Smooth muscle cell (in vitro differentiated cells): Measurements from ENCODE around the gene SLAIN2. TPM values are rescaled to one million over a fixed set of nuclear protein-coding genes. Genes with fewer than 3 reads are reported as not detected.

Experiments
- DNase-seq: peaks from one replicate; lab custom pipeline; 2025; ENCODE audit not compliant: unreplicated experiment; lab: John Stamatoyannopoulos, UW
- H2AFZ ChIP-seq: fragments of 200-600 bp; sonication (generic); 2 replicates; pipeline ENCODE4 v1.6.0; 2016; ENCODE audit warnings: antibody characterized with exemption, low read depth, mild to moderate bottlenecking
- H3F3A ChIP-seq: fragments of 200-600 bp; sonication (generic); 2 replicates; pipeline ENCODE4 v1.6.0; 2017; ENCODE audit warnings: antibody characterized with exemption, low read depth
- H3K27ac ChIP-seq: fragments of 200-600 bp; sonication (generic); 2 replicates; pipeline ENCODE4 v1.5.1; 2016; ENCODE audit warnings: low read depth, mild to moderate bottlenecking
- H3K27me3 ChIP-seq: fragments of 200-600 bp; sonication (generic); 2 replicates; pipeline ENCODE4 v1.6.1; 2016; ENCODE audit warnings: low read depth, mild to moderate bottlenecking
- H3K36me3 ChIP-seq: fragments of 200-600 bp; sonication (generic); 2 replicates; pipeline ENCODE4 v1.5.1; 2016; ENCODE audit warnings: low read depth
- H3K4me1 ChIP-seq: fragments of 200-600 bp; sonication (generic); 2 replicates; pipeline ENCODE4 v1.5.1; 2016; ENCODE audit warnings: low read depth
- H3K4me2 ChIP-seq: fragments of 200-600 bp; sonication (generic); 2 replicates; pipeline ENCODE4 v1.6.0; 2016; ENCODE audit warnings: mild to moderate bottlenecking
- H3K4me3 ChIP-seq: fragments of 200-600 bp; sonication (generic); 2 replicates; pipeline ENCODE4 v1.5.1; 2016; ENCODE audit warnings: mild to moderate bottlenecking
- H3K79me2 ChIP-seq: fragments of 200-600 bp; sonication (generic); 2 replicates; pipeline ENCODE4 v1.6.0; 2016; ENCODE audit warnings: low read depth, mild to moderate bottlenecking
- H3K9ac ChIP-seq: fragments of 200-600 bp; sonication (generic); 2 replicates; pipeline ENCODE4 v1.6.0; 2016; ENCODE audit warnings: low read depth
- H3K9me3 ChIP-seq: fragments of 200-600 bp; sonication (generic); replicated peaks from 2 replicates; pipeline ENCODE4 v1.5.1; 2016; ENCODE audit warnings: low read depth
- H4K20me1 ChIP-seq: fragments of 200-600 bp; sonication (generic); 2 replicates; pipeline ENCODE4 v1.6.0; 2016; ENCODE audit warnings: low read depth
- WGBS: methylation state at CpG from one replicate; pipeline ENCODE4 v1.1.7; 2016; ENCODE audit warnings: low lambda C conversion rate; 5-methylcytosine and 5-hydroxymethylcytosine counted together
- polyA plus RNA-seq: library from polyadenylated mRNA; unstranded; fragments of >200 nt; fragmentation: Nextera tagmentation; extraction: Ambion mirVana; gene quantifications from 2 replicates; pipeline ENCODE4 v1.2.1, GENCODE V29; 2016
- total RNA-seq: library from RNA; depleted of rRNA; stranded (reverse); fragments of >200 nt; gene quantifications from 2 replicates; pipeline ENCODE4 v1.2.3, GENCODE V29; 2014
- TF ChIP-seq, protein P1 (sequence below): fragments of 200-600 bp; sonication (generic); IDR thresholded peaks from 2 replicates; pipeline ENCODE4 v1.5.1; 2017; ENCODE audit warnings: borderline replicate concordance, mild to moderate bottlenecking, antibody characterized with exemption; ENCODE audit not compliant: insufficient read depth, poor library complexity, severe bottlenecking

Gene SLAIN2
- total and polyA plus RNA-seq, 2 experiments from 2014 or later = 46.4 to 143 TPM

DNA sequence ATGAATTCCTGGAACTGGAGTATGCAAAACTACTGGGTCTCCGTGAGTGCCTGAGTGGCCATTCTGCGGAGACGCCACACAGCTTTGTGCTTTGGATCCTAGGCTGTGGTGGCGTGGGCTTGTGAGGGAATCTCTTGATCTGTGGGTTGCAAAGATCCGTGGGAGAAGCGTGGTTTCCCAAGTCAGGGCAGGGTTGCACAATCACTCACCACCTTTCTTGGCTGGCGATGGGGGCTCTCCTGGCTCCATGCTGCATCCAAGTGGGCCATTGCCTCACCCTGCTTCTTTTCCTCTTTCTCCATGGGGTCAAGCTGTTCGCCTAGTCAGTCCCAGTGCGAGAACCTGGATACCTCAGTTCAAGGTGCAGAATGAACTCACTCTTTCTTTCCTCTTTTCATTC lies 62.5 kb downstream of the SLAIN2 start:
- Histone ChIP-seq H4K20me1 (peaks cover 85% of the 10 kb centered on the region), H3K9me3 (no peaks in the 10 kb centered on the region), H3K9ac (no peak overlapping the region), H3K36me3 (no peaks in the 10 kb centered on the region), H3K27ac (no peak overlapping the region), H3K4me2 (no peak overlapping the region), H3K27me3 (no peaks in the 10 kb centered on the region), H2AFZ (no peak overlapping the region), H3K79me2 (peaks cover 56% of the 10 kb centered on the region), H3F3A (no peaks in the 10 kb centered on the region), H3K4me1 (no peaks in the 10 kb centered on the region), H3K4me3 (no peak overlapping the region)
- DNase-seq = no peak
- TF ChIP-seq, protein P1, sequence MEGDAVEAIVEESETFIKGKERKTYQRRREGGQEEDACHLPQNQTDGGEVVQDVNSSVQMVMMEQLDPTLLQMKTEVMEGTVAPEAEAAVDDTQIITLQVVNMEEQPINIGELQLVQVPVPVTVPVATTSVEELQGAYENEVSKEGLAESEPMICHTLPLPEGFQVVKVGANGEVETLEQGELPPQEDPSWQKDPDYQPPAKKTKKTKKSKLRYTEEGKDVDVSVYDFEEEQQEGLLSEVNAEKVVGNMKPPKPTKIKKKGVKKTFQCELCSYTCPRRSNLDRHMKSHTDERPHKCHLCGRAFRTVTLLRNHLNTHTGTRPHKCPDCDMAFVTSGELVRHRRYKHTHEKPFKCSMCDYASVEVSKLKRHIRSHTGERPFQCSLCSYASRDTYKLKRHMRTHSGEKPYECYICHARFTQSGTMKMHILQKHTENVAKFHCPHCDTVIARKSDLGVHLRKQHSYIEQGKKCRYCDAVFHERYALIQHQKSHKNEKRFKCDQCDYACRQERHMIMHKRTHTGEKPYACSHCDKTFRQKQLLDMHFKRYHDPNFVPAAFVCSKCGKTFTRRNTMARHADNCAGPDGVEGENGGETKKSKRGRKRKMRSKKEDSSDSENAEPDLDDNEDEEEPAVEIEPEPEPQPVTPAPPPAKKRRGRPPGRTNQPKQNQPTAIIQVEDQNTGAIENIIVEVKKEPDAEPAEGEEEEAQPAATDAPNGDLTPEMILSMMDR = no peak
- WGBS = 91% methylated on average over 9 of the region's 9 CpGs

DNA sequence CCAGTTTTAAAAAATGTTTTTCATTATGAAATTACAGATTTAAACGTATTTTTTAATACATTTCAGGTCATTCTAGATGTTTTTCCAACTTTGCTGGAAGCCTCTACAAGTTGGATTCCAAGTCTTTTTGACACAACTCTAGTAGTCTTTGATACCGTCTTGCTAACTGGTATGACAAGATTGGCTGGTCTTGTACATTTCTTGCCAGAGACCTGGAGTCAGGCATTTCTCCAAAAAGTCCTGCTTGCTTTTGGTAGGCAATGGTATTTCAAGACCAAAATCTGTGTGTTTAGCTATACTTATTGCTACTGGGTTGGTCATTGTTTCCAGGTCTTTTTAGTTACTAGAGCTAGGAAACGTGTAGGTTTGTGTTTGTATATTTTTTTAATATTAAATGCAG lies 64.6 kb downstream of the SLAIN2 start:
- 92% methylated on average over 3 of the region's 3 CpGs for WGBS
- no peaks in the 10 kb centered on the region for H3F3A ChIP-seq
- no peak for DNase-seq
- H3K79me2 ChIP-seq = peaks cover 48% of the 10 kb centered on the region
- peaks cover 2% of the 10 kb centered on the region for H3K4me1 ChIP-seq
- H3K36me3 ChIP-seq = no peaks in the 10 kb centered on the region
- H4K20me1 ChIP-seq = peaks cover 83% of the 10 kb centered on the region
- TF ChIP-seq, protein P1 = no peak
- H3K4me3 ChIP-seq = no peak overlapping the region
- no peaks in the 10 kb centered on the region for H3K27me3 ChIP-seq
- no peak overlapping the region for H3K4me2 ChIP-seq
- H2AFZ ChIP-seq = no peak overlapping the region
- no peaks in the 10 kb centered on the region for H3K9me3 ChIP-seq
- H3K27ac ChIP-seq = no peak overlapping the region
- no peak overlapping the region for H3K9ac ChIP-seq

DNA sequence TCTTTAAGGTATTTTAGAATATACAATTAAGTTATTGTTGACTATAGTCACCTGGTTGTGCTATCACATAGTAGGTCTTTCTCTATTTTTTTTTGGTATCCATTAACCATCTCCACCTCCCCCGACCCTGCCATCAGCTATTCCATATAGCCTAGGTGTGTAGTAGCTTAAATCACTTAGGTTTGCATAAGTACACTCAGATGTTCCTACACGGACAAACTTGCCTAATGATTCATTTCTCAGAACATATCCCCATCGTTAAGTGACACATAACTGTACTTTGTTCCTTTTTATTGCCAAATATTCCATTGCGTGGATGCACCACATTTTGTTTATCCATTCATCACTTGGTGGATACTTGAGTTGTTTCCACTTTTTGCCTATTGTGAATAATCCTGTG lies 67.9 kb downstream of the SLAIN2 start:
- 93% methylated on average over 4 of the region's 4 CpGs for WGBS

DNA sequence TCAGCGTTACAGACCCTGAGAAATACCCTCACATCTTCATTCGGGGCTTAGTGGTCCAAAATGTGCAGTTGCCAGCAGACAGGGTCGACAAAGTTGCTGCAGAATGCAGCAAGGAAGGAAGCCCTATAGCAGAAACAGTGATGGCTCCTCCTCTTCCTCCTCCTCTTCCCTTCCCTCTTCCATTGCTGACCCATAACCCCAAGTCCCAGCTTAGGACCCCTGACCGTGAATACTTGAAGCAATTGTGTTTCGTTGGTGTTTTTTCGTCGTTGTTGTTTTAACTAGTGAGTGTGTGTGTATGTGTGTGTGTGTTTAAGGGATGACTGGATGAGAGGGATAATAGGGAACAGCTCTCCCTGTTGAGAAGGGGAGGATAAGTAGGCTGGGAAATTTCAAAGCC lies 69.5 kb downstream of the SLAIN2 start:
- H3K36me3 ChIP-seq = no peaks in the 10 kb centered on the region
- H2AFZ ChIP-seq = no peak overlapping the region
- no peak overlapping the region for H3K4me2 ChIP-seq
- WGBS = 89% methylated on average over 7 of the region's 7 CpGs
- no peak overlapping the region for H3K4me3 ChIP-seq
- no peak for DNase-seq
- H3K79me2 ChIP-seq = peaks cover 37% of the 10 kb centered on the region
- H3K4me1 ChIP-seq = peaks cover 6% of the 10 kb centered on the region
- no peak overlapping the region for H3K9ac ChIP-seq
- no peaks in the 10 kb centered on the region for H3F3A ChIP-seq
- TF ChIP-seq, protein P1 = no peak
- no peak overlapping the region for H3K27ac ChIP-seq
- peaks cover 44% of the 10 kb centered on the region for H4K20me1 ChIP-seq
- H3K9me3 ChIP-seq = no peaks in the 10 kb centered on the region
- no peaks in the 10 kb centered on the region for H3K27me3 ChIP-seq

More for the DNA sequence above, 67.9 kb downstream of the SLAIN2 start:
- no peaks in the 10 kb centered on the region for H3F3A ChIP-seq
- no peaks in the 10 kb centered on the region for H3K9me3 ChIP-seq
- no peak overlapping the region for H3K4me2 ChIP-seq
- TF ChIP-seq, protein P1 = no peak
- H4K20me1 ChIP-seq = peaks cover 59% of the 10 kb centered on the region
- no peak overlapping the region for H3K9ac ChIP-seq
- no peak overlapping the region for H3K4me3 ChIP-seq
- H2AFZ ChIP-seq = no peak overlapping the region
- peaks cover 6% of the 10 kb centered on the region for H3K4me1 ChIP-seq
- H3K27ac ChIP-seq = no peak overlapping the region
- no peaks in the 10 kb centered on the region for H3K36me3 ChIP-seq
- H3K27me3 ChIP-seq = no peaks in the 10 kb centered on the region
- peaks cover 51% of the 10 kb centered on the region for H3K79me2 ChIP-seq
- no peak for DNase-seq
